Activated CD8-positive, alpha-beta T cell treated with anti-CD3 and anti-CD28 coated beads for 36 hours (primary cell): ENCODE measurements around the gene USF2. TPM values are rescaled to one million over a fixed set of nuclear protein-coding genes. Genes with fewer than 3 reads are reported as not detected.
A peak's percentile ranks its signal among the peaks of the same experiment; 100 is the strongest.

Experiments used
- ATAC-seq: fragments of 200-7000 bp; cut with Tn5 transposase; one replicate; pipeline ENCODE4 v1.10.0; 2021; ENCODE audit warnings: mild to moderate bottlenecking, moderate library complexity
- CTCF ChIA-PET: fragments of 350-600 bp; sonication (Branson Sonifier 250); formaldehyde crosslinking; loops from one replicate; lab custom pipeline; 2021; ENCODE audit warnings: antibody characterized with exemption; lab: Charles Lee
- POLR2A ChIA-PET: fragments of 350-600 bp; sonication (Branson Sonifier 250); formaldehyde crosslinking; loops from one replicate; lab custom pipeline; 2021; ENCODE audit warnings: antibody characterized with exemption; lab: Charles Lee
- DNase-seq: peaks from one replicate; pipeline ENCODE4 v3.0.0-alpha.2; 2020
- H3K27ac Mint-ChIP-seq: one replicate; pipeline ENCODE4 v1.8.0; 2021; ENCODE audit warnings: mild to moderate bottlenecking, mixed read lengths
- H3K27me3 Mint-ChIP-seq: one replicate; pipeline ENCODE4 v1.8.0; 2021; ENCODE audit warnings: mixed read lengths
- H3K36me3 Mint-ChIP-seq: one replicate; pipeline ENCODE4 v1.8.0; 2021; ENCODE audit warnings: low read depth, mixed read lengths
- H3K4me1 Mint-ChIP-seq: one replicate; pipeline ENCODE4 v1.8.0; 2021; ENCODE audit warnings: low read depth, mixed read lengths
- H3K4me3 Mint-ChIP-seq: one replicate; pipeline ENCODE4 v1.8.0; 2021; ENCODE audit warnings: mild to moderate bottlenecking, moderate library complexity, mixed read lengths
- H3K9me3 Mint-ChIP-seq: one replicate; pipeline ENCODE4 v1.8.0; 2021; ENCODE audit warnings: mixed read lengths
- CTCF ChIP-seq: fragments of 200-600 bp; IDR thresholded peaks from one replicate; pipeline ENCODE4 v1.8.0; 2022; ENCODE audit warnings: antibody characterized with exemption, mild to moderate bottlenecking
- intact Hi-C: fragments of 100-400 bp; cut with micrococcal nuclease; formaldehyde crosslinking; loops from one replicate; pipeline ENCODE4 v1.10.0; 2022
- total RNA-seq, 2 experiments: library from RNA; stranded (reverse); gene quantifications; one replicate each; pipeline ENCODE4 v1.2.3, GENCODE V29; 2021

USF2 gene
- total RNA-seq, 2 experiments from 2014 or later, result 111 to 115 TPM

DNA sequence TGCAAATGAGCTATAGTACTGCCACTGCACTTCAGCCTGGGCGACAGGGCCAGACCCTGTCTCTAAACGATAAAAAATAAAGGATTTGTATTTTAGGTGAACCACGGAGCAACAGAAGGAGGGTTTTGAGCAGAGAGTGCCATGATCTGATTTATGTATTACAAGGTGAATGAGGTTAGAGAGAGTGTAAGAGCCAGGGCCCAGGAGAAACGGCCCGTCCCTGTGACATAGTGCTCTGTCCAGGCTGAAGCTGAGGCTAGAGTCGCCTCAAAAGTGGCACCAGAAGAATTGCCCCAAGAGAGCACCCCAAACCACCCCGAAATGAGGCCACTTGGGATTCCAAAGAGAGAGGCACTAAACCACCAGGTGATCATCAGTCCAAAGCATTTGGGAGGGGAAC lies 40.1 kb downstream of the USF2 start:
- H3K9me3 Mint-ChIP-seq, result no peaks in the 10 kb centered on the region
- no peaks in the 10 kb centered on the region for H3K27me3 Mint-ChIP-seq
- no peak for TF ChIP-seq CTCF
- no peak overlapping the region for H3K4me3 Mint-ChIP-seq
- no peaks in the 10 kb centered on the region for H3K36me3 Mint-ChIP-seq
- ChIA-PET CTCF (interaction anchor here (0.7 kb wide), 1 partner anchor 13 kb away, joined by 3 read pairs; no protein-coding TSS in a partner anchor), POLR2A (no interaction called here)
- no peaks in the 10 kb centered on the region for H3K4me1 Mint-ChIP-seq
- no peak for ATAC-seq
- DNase-seq, result no peak
- no peak overlapping the region for H3K27ac Mint-ChIP-seq
- intact Hi-C loops, result no loop called here

DNA sequence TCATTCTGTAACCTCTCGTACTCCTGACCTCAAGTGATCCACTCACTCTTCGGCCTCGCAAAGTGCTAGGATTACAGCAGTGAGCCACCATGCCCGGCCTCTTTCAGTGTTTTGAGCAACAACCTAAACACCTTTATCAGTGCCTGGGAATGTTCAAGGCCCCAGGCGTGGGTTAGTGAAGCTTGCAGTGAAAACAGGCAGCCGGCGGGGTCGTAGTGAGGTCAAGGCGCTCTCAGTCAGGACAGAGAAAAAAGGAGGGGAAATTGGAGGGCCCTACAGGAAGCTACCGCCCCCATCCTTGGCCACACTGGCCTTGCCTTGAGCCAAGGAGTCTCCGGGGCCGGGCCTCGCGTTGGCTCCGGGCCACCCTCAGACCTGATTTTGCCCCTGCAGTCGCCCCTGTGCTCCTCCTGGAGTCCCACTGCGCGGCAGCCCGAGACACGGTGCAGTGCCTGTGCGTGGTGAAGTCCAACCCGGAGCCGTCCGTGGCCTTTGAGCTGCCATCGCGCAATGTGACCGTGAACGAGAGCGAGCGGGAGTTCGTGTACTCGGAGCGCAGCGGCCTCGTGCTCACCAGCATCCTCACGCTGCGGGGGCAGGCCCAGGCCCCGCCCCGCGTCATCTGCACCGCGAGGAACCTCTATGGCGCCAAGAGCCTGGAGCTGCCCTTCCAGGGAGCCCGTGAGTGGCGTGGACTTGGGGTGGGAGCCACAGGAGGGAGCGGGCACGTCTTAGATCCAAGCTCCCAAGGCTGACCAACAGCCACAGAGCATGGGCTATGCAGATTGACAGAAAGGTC lies 40.9 kb downstream of the USF2 start:
- no peak for ATAC-seq
- H3K27me3 Mint-ChIP-seq, result no peaks in the 10 kb centered on the region
- H3K4me1 Mint-ChIP-seq, result no peaks in the 10 kb centered on the region
- H3K27ac Mint-ChIP-seq, result no peak overlapping the region
- ChIA-PET CTCF (no interaction called here), POLR2A (no interaction called here)
- H3K9me3 Mint-ChIP-seq, result no peaks in the 10 kb centered on the region
- no peak overlapping the region for H3K4me3 Mint-ChIP-seq
- intact Hi-C loops, result no loop called here
- no peak for DNase-seq
- no peaks in the 10 kb centered on the region for H3K36me3 Mint-ChIP-seq
- no peak for TF ChIP-seq CTCF

GRCh38 chr19:35310331-35310730 lies 41.6 kb downstream of the USF2 start:
- Mint-ChIP-seq H3K4me1 (no peaks in the 10 kb centered on the region), H3K27ac (no peak overlapping the region), H3K4me3 (no peak overlapping the region), H3K36me3 (no peaks in the 10 kb centered on the region), H3K27me3 (no peaks in the 10 kb centered on the region), H3K9me3 (no peaks in the 10 kb centered on the region)
- no peak for TF ChIP-seq CTCF
- intact Hi-C loops, result no loop called here
- DNase-seq (peak; percentile 20), ATAC-seq (peak; percentile 37)
- ChIA-PET POLR2A (no interaction called here), CTCF (no interaction called here)

GRCh38 chr19:35310811-35311465 lies 42.2 kb downstream of the USF2 start:
- Mint-ChIP-seq H3K36me3 (no peaks in the 10 kb centered on the region), H3K27me3 (no peaks in the 10 kb centered on the region), H3K4me3 (no peak overlapping the region), H3K9me3 (no peaks in the 10 kb centered on the region), H3K4me1 (no peaks in the 10 kb centered on the region), H3K27ac (no peak overlapping the region)
- POLR2A ChIA-PET, result no interaction called here
- intact Hi-C loops, result no loop called here
- TF ChIP-seq CTCF, result no peak
- DNase-seq (no peak), ATAC-seq (no peak)
- CTCF ChIA-PET, result interaction anchor here (1.4 kb wide), 1 partner anchor 184 kb away, joined by 4 read pairs; no protein-coding TSS in a partner anchor
